Skin epidermis (tissue), 12 donors: ENCODE data around the gene ENOSF1.
A peak's percentile ranks its signal among the peaks of the same experiment; 100 is the strongest.

Experiments
- H3K27ac ChIP-seq, 21 experiments: fragments of 200-600 bp; sonication (generic) in 11 of 21; one replicate each; pipeline ENCODE4 v1.5.0; 2020; ENCODE audit warnings: mild to moderate bottlenecking in 3 of 21, inconsistent platforms in 2 of 21, moderate library complexity in 2 of 21
- H3K4me3 ChIP-seq, 7 experiments: fragments of 200-600 bp; sonication (generic) in 2 of 7; one replicate each; pipeline ENCODE4 v1.5.0; 2020; ENCODE audit warnings: inconsistent platforms in 2 of 7, mild to moderate bottlenecking in 2 of 7, moderate library complexity in 1 of 7

ENOSF1 gene

GRCh38 chr18:677951-678381, 34.5 kb downstream of the ENOSF1 start:
- H3K4me3 ChIP-seq, result no peak overlapping the region
- no peak overlapping the region for H3K27ac ChIP-seq

GRCh38 chr18:677145-677544, 35.3 kb downstream of the ENOSF1 start:
- H3K4me3 ChIP-seq, result no peak overlapping the region
- no peak overlapping the region for H3K27ac ChIP-seq

GRCh38 chr18:676736-677135, 35.7 kb downstream of the ENOSF1 start:
- H3K4me3 ChIP-seq, result no peak overlapping the region
- no peak overlapping the region for H3K27ac ChIP-seq

DNA sequence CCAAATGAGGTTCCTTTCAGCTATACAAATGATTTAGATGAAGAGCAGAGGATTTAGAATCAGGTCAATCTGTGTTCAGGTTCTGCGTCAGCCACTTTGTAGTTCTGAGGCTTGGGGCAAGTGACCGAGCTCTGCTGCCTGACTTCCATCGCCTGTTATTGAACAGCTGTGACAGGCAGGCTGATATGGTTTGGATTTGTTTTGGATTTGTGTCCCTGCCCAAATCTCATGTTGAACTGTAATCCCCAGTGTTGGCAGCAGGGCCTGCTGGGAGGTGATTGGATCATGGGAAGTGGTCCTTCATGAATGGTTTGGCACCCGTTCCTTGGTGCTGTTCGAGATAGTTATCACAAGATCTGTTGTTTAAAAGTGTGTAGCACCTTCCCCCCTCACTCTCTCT, 36.4 kb downstream of the ENOSF1 start:
- Histone ChIP-seq H3K27ac (no peak overlapping the region), H3K4me3 (no peak overlapping the region)

- no peak overlapping the region for H3K27ac ChIP-seq
Observed at GRCh38 chr18:675307-675706, 37.1 kb downstream of the ENOSF1 start.

DNA sequence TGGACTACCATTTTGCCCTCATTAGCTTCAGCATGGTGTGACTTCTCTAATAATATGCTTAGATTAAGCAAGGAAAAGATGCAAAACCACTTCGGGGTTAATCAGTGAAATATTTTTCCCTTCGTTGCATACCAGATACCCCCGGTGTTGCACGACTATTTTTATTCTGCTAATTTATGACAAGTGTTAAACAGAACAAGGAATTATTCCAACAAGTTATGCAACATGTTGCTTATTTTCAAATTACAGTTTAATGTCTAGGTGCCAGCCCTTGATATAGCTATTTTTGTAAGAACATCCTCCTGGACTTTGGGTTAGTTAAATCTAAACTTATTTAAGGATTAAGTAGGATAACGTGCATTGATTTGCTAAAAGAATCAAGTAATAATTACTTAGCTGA, 38.7 kb downstream of the ENOSF1 start:
- Histone ChIP-seq H3K4me3 (no peak overlapping the region), H3K27ac (no peak overlapping the region)

More at GRCh38 chr18:675307-675706, 37.1 kb downstream of the ENOSF1 start:
- no peak overlapping the region for H3K4me3 ChIP-seq

DNA sequence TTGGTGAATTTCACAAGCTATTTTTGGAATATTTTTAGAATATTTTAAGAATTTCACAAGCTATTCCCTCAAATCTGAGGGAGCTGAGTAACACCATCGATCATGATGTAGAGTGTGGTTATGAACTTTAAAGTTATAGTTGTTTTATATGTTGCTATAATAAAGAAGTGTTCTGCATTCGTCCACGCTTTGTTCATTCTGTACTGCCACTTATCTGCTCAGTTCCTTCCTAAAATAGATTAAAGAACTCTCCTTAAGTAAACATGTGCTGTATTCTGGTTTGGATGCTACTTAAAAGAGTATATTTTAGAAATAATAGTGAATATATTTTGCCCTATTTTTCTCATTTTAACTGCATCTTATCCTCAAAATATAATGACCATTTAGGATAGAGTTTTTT, 39.1 kb downstream of the ENOSF1 start:
- no peak overlapping the region for H3K4me3 ChIP-seq
- no peak overlapping the region for H3K27ac ChIP-seq

DNA sequence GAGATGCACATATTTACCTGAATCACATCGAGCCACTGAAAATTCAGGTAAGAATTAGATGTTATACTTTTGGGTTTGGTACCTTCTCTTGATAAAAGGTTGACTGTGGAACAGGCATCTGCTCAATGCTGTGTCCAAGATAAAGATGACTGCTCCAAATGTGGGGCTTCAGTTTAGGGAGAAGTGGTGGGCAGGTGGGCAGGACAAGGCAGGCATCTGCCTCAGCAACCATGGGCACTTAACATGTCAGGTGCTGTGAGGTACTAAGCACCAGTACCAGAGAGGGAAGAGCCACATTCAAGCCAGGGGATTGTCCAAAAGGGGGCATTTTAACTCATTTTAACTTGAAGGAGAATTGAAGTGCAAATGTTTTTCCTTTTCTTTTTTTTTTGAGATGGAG, 41.0 kb downstream of the ENOSF1 start:
- Histone ChIP-seq H3K4me3 (no peak overlapping the region), H3K27ac (no peak overlapping the region)

- Histone ChIP-seq H3K4me3 (no peak overlapping the region), H3K27ac (no peak overlapping the region)
Observed at GRCh38 chr18:670522-670921, 41.9 kb downstream of the ENOSF1 start.

DNA sequence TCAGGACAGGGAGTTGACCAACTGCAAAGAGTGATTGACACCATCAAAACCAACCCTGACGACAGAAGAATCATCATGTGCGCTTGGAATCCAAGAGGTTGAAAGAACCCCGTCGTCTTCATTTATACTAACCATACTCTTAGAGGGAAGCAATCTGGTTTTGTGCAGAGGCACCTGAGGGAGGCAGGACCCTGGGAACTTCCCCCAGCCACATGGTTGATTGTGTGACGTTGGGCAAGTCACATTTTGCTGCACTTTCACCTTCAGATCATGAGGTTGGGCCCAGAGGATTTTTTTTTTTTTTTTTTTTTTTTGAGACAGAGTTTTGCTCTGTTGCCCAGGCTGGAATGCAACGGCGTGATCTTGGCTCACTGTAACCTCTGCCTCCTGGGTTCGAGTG, 43.4 kb downstream of the ENOSF1 start:
- Histone ChIP-seq H3K4me3 (no peak overlapping the region), H3K27ac (no peak overlapping the region)

DNA sequence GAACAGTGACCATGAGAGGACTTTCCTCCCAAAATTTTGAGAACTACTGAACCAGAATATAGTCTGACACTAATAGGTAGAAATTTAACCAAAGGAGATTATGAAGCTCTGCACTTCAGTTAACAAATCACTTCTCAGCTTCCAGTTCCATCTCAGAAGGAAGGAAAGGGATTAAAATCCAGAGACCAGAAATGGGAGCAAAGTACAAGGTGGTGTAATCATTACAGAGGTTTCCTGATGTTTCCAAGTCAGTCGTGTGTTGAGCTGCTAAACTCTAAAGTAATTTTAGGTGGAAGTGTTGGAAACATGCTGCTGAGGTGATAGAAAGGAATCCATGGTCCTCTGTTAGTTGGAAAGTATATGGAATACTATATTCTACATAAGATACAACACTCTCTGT, 44.2 kb downstream of the ENOSF1 start:
- no peak overlapping the region for H3K27ac ChIP-seq

DNA sequence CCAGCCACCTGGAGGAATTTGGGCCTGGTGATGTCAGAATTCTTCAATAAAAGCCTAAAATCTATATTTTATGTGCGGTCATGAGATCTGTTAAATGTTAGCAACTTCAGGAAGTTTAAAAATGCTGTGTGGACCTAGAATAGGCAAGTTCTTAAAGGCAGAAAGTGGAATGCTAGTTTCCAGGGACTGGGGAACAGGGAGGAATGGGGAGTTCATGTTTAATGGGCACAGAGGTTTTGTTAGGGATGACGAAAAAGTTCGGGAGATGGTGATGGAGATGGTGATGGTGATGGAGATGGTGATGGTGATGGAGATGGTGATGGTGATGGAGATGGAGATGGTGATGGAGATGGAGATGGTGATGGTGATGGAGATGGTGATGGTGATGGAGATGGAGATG, 45.8 kb downstream of the ENOSF1 start:
- Histone ChIP-seq H3K4me3 (no peak overlapping the region), H3K27ac (no peak overlapping the region)

More for the DNA sequence above, 44.2 kb downstream of the ENOSF1 start:
- H3K4me3 ChIP-seq, result no peak overlapping the region

GRCh38 chr18:666177-666576, 46.3 kb downstream of the ENOSF1 start:
- no peak overlapping the region for H3K27ac ChIP-seq
- H3K4me3 ChIP-seq, result no peak overlapping the region

DNA sequence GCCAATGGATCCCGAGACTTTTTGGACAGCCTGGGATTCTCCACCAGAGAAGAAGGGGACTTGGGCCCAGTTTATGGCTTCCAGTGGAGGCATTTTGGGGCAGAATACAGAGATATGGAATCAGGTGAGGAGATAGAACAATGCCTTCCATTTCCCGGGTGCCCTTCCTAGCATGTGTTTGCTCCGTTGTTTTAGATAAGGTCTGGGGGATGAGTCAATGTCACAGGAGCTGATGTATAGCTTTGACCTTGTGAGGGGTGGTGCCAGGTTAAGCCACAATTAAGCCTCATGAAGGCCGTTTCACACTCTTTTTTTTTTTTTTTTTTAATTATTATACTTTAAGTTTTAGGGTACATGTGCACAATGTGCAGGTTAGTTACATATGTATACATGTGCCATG, 50.2 kb downstream of the ENOSF1 start:
- Histone ChIP-seq H3K4me3 (no peak overlapping the region), H3K27ac (no peak overlapping the region)

- no peak overlapping the region for H3K27ac ChIP-seq
- no peak overlapping the region for H3K4me3 ChIP-seq
Observed at GRCh38 chr18:659597-659996, 52.8 kb downstream of the ENOSF1 start.

GRCh38 chr18:658947-659533, 53.4 kb downstream of the ENOSF1 start:
- H3K4me3 ChIP-seq, result peak overlapping the region; percentile 60 to 86 (median 74)
- H3K27ac ChIP-seq, result peak overlapping the region in 3 of 21 experiments; percentile 15 to 74 (median 73)

DNA sequence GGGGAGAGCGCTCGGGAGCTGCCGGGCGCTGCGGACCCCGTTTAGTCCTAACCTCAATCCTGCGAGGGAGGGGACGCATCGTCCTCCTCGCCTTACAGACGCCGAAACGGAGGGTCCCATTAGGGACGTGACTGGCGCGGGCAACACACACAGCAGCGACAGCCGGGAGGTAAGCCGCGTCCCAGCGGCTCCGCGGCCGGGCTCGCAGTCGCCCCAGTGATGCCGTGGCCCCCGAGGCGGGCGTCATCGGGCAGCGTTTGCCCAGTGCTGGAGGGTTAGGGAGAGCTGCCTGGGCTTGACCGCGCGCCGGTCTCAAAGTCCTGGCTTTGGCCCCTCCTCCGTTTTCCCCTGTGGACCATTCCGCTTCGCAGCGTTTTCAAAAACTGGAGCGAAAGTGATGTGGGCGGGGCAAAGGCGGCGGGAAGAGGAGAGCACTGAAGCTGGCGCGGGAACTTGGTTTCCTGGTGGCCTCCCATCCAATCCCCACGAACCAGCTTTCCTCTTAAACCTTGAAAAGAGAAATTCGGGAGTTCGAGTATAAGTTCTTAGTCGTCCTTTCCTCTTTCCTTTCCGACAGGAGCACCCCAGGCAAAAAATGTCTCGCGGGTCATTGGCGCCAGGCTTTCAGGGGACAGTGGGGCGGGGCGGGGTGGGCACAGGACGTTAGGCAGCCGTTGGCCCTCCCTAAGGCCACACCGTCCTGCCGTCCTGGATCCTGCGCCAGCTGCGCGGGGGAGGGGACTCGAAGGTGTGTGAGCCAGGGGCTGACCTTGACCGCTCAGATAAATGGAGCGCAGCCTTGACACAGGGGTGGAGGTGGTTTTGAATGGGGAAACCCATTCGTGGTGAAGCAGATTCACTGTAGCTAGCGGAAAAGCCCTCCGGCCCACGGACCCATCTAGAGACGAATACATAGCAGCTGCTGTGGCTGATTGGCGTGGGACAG, 54.2 kb downstream of the ENOSF1 start:
- Histone ChIP-seq H3K4me3 (peak overlapping the region; percentile 60 to 86 (median 74)), H3K27ac (peak overlapping the region in 16 of 21 experiments; percentile 2 to 74 (median 50))

- H3K27ac ChIP-seq, result peak within 1 kb of the TSS in 18 of 21 experiments; percentile 2 to 74 (median 45)
- peak within 1 kb of the TSS; percentile 60 to 86 (median 74) for H3K4me3 ChIP-seq
Observed at GRCh38 chr18:657311-658000, 55.0 kb downstream of the ENOSF1 start, which contains the start of gene TYMS. Gene TYMS, plus strand, starts transcription at chr18:657653. Its CDS starts 90 bp downstream, at chr18:657743.

DNA sequence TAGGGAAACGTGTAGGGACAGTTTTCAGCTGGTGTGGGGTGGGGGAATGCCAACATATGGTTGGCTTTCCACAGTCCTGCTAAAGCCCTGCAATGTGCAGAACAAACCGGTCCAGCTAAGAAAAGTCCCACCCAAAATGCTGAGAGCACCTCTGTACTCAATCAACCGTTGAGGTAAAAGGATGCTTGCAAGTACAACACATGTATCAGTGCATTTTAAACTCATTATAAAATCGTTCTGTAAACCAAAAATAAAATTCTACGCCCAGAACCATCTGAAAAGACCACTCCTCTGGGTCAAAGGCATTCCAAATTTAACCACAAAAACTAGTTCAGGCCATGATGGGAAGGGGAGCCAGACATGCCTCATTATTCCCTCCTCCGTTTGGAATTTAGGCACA, 57.0 kb downstream of the ENOSF1 start:
- H3K4me3 ChIP-seq, result no peak overlapping the region
- H3K27ac ChIP-seq, result no peak overlapping the region

DNA sequence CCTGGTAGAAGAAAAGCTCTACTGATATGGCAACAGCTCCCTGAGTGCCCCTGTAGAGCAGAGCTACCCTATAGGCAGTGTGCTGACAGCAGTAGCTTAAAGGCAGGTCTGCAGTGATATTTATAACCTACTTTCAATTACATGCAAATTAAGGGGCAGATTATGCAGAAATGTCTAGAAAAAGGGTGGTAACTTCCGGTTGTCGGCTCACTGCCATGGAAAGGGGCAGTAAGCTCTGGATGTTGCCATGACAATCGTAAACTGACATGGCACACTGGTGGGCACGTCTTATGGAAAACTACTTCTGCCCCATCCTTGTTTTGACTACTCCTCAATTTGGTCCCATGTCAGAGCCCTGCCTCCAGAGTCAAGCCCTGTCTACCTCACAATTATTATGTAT, 57.8 kb downstream of the ENOSF1 start:
- Histone ChIP-seq H3K27ac (no peak overlapping the region), H3K4me3 (no peak overlapping the region)
